ENCODE data around the gene CISD3.

DNA sequence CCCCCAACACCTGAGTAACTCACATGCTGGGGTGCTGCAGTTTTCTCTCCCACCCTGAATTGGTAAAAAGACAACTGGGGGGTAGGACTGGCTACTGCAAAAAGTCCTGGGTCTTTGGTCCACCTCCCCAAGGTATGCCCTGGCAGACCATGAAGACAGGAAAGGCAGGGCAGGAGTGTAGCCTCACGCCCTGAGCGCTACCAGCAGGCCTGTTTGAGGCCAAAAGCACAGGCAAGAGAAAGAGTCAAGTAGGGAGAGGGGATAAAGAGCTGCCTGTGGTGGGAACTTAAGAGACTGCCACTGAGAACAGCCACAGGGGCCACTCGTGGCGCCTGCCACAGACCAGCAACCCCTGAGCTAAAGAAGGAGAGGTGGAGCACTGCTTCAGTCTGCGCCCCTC lies 36.2 kb downstream of the CISD3 start:
- TF ChIP-seq EZH2phosphoT487 (IDR thresholded peaks at IDR 0.05; ENCODE audit: insufficient read depth, low read depth): no peak
- no peak for TF ChIP-seq EZH2 (IDR thresholded peaks at IDR 0.05; ENCODE audit: insufficient read depth, poor library complexity, severe bottlenecking)

Data from GM23248 (cell line).